Activated CD4-positive, alpha-beta memory T cell treated with anti-CD3 and anti-CD28 coated beads, Interleukin-2, amount 10 ng/mL, durations not matched to agents 7 days and 5 days (primary cell): ENCODE data around the gene PARP8. TPM values are rescaled to one million over a fixed set of nuclear protein-coding genes. Genes with fewer than 3 reads are reported as not detected.

Experiments
- CTCF ChIA-PET: fragments of 350-600 bp; sonication (Branson Sonifier 250); formaldehyde crosslinking; loops from one replicate; lab custom pipeline; 2021; ENCODE audit warnings: antibody characterized with exemption, inconsistent platforms; lab: Charles Lee
- POLR2A ChIA-PET: fragments of 350-600 bp; sonication (Branson Sonifier 250); formaldehyde crosslinking; loops from one replicate; lab custom pipeline; 2021; ENCODE audit warnings: antibody characterized with exemption; lab: Charles Lee
- DNase-seq: peaks from one replicate; pipeline ENCODE4 v3.0.0-alpha.2; 2020
- H3K27ac Mint-ChIP-seq: one replicate; pipeline ENCODE4 v1.8.0; 2021; ENCODE audit warnings: mild to moderate bottlenecking, mixed read lengths
- H3K27me3 Mint-ChIP-seq: one replicate; pipeline ENCODE4 v1.8.0; 2021; ENCODE audit warnings: mixed read lengths
- H3K36me3 Mint-ChIP-seq: one replicate; pipeline ENCODE4 v1.8.0; 2021; ENCODE audit warnings: low read depth, mixed read lengths
- H3K4me1 Mint-ChIP-seq: one replicate; pipeline ENCODE4 v1.8.0; 2021; ENCODE audit warnings: mixed read lengths
- H3K4me3 Mint-ChIP-seq: one replicate; pipeline ENCODE4 v1.8.0; 2021; ENCODE audit warnings: mild to moderate bottlenecking, mixed read lengths
- H3K9me3 Mint-ChIP-seq: one replicate; pipeline ENCODE4 v1.8.0; 2021; ENCODE audit warnings: mixed read lengths
- total RNA-seq, 2 experiments: library from RNA; stranded (reverse); gene quantifications; one replicate each; pipeline ENCODE4 v1.2.3, GENCODE V29; 2021

Gene PARP8
- total RNA-seq, 2 experiments from 2014 or later = 91.7 to 96.2 TPM

DNA sequence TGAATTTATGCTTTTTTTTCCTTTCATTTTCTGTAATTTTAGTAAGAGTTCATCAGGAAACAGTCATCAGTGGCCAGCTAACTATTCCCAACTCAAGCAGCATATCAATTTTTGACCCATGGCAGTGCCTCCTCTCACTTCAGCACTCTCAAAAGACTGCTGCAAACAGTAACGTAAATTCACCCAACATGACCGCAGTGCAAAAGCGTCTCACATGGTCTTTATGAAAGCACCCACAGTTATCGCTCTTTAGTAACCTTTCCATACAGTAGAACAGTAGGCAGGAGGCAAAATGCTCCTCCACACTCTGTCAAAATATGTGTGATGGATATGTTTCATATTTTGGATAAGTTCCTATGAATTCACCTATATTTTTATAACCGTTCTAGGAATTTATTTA is 48.6 kb downstream of the PARP8 start:
- H3K9me3 Mint-ChIP-seq = no peaks in the 10 kb centered on the region
- H3K4me1 Mint-ChIP-seq = peaks cover 51% of the 10 kb centered on the region
- no peak overlapping the region for H3K27ac Mint-ChIP-seq
- ChIA-PET CTCF (interaction anchor here (0.6 to 1.9 kb wide), 2 partner anchors 12 to 275 kb away, joined by 4 to 5 read pairs; partner anchors contain the start of gene EMB), POLR2A (interaction anchor here (0.6 kb wide), 1 partner anchor 47 kb away, joined by 3 read pairs; no protein-coding TSS in a partner anchor)
- no peak overlapping the region for H3K4me3 Mint-ChIP-seq
- no peaks in the 10 kb centered on the region for H3K27me3 Mint-ChIP-seq
- peaks cover 32% of the 10 kb centered on the region for H3K36me3 Mint-ChIP-seq
- no peak for DNase-seq

DNA sequence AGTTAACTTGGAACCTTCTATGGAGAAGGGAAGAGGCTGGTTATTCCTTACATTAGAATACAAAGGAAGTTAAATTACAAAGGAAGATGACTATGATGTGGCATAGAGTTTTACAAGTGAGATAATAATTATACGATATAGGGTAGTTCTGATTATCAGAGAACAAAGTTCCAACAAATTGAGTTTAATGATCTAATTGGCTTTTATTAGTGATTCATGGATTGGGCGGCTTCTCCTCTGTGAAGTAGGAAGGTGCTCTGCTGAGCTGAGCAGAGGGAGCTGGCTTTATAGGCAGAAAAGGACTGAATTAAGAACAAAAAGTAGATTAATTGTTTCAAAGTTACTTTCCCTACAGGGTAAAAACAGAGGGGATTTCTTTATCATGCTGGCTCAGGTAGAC is 49.7 kb downstream of the PARP8 start:
- POLR2A ChIA-PET = no interaction called here
- no peak overlapping the region for H3K27ac Mint-ChIP-seq

DNA sequence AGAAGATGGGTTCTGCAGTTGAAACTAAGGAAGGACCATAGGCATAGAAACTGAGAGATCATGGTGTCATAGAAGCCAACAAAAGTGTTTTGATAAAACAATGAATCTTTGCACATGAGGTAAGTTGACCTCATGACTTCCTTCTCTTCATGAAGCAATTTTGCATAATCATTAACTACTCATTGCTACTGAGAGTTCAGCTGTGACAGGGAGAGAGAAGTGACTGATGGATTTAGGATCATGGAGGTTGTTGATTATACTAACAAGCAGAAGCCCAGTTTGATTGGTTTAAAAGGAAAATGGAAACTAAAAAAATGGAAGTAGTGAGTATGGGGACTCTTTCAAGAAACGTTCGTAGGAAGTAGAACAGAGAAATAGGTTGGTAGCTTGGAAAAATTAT is 51.2 kb downstream of the PARP8 start:
- H3K36me3 Mint-ChIP-seq = peaks cover 38% of the 10 kb centered on the region
- no peak for DNase-seq
- H3K4me3 Mint-ChIP-seq = no peak overlapping the region
- H3K27ac Mint-ChIP-seq = no peak overlapping the region
- no peaks in the 10 kb centered on the region for H3K27me3 Mint-ChIP-seq
- no peaks in the 10 kb centered on the region for H3K9me3 Mint-ChIP-seq
- ChIA-PET POLR2A (interaction anchor here (0.6 kb wide), 1 partner anchor 9 kb away, joined by 3 read pairs; no protein-coding TSS in a partner anchor), CTCF (no interaction called here)
- H3K4me1 Mint-ChIP-seq = peaks cover 38% of the 10 kb centered on the region

More for the DNA sequence above, 49.7 kb downstream of the PARP8 start:
- Mint-ChIP-seq H3K4me1 (peaks cover 47% of the 10 kb centered on the region), H3K27me3 (no peaks in the 10 kb centered on the region), H3K36me3 (peaks cover 40% of the 10 kb centered on the region), H3K4me3 (no peak overlapping the region), H3K9me3 (no peaks in the 10 kb centered on the region)
- no peak for DNase-seq
- CTCF ChIA-PET = interaction anchor here (1.9 kb wide), 1 partner anchor 276 kb away, joined by 5 read pairs; the partner anchor contains the start of gene EMB

DNA sequence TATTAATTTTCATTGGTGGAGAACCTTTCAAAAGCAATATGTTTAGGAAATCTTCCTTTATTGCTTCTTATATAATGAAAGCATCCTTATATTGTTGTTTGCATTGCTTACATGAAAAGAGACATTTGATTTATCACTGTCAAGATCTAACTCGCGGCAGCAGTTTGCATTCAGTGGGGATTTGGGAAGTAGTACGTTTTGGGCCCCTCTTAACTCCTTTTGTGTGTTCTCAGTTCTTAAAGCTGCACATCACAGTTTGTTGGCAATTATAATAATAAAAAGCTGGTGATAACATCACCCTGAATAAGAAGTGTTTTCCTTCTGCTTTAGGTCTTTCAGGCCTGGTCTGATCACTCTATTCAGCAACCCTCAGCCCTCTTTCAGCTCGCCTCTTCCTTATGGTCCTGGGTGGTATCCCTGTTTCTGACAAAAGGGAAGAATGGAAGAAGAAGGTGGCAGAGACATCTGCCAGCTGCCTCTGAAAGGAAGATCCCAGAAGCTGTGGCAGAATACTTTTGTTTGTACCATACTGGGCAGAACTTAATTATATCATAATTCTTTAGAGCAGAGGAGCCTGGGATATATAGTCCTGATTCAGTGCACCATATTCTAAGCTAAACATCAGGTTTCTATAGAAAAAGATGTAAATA is 53.7 kb downstream of the PARP8 start:
- no peaks in the 10 kb centered on the region for H3K27me3 Mint-ChIP-seq
- POLR2A ChIA-PET = interaction anchor here (0.6 kb wide), 1 partner anchor 14 kb away, joined by 3 read pairs; no protein-coding TSS in a partner anchor
- no peaks in the 10 kb centered on the region for H3K9me3 Mint-ChIP-seq
- H3K27ac Mint-ChIP-seq = no peak overlapping the region
- peaks cover 28% of the 10 kb centered on the region for H3K4me1 Mint-ChIP-seq
- H3K36me3 Mint-ChIP-seq = peaks cover 30% of the 10 kb centered on the region
- no peak overlapping the region for H3K4me3 Mint-ChIP-seq
- CTCF ChIA-PET = interaction anchor here (1.0 kb wide), 1 partner anchor 294 kb away, joined by 3 read pairs; no protein-coding TSS in a partner anchor
- DNase-seq = no peak

DNA sequence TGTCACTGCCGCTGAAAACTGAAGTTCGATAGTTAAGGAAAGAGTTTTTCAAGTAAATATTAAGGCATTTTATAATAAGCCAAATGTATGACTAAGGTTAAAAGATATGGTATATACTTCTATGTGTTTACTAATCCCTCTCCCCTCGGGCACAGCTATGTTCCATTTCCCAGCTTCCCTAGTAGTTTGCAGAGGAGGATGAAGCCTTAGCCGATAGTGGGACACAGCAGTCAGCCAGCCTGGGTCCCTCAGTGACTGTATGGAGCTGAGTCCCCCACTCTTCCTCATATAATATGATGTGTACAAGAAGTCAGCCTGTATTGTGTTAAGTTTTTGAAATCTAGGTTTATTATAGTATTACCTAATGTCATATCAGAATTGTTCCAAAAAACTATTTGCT is 55.8 kb downstream of the PARP8 start:
- no peak for DNase-seq
- ChIA-PET CTCF (no interaction called here), POLR2A (no interaction called here)
- no peaks in the 10 kb centered on the region for H3K27me3 Mint-ChIP-seq
- H3K36me3 Mint-ChIP-seq = peaks cover 24% of the 10 kb centered on the region
- no peaks in the 10 kb centered on the region for H3K9me3 Mint-ChIP-seq
- no peak overlapping the region for H3K27ac Mint-ChIP-seq
- H3K4me3 Mint-ChIP-seq = no peak overlapping the region
- H3K4me1 Mint-ChIP-seq = peaks cover 35% of the 10 kb centered on the region

DNA sequence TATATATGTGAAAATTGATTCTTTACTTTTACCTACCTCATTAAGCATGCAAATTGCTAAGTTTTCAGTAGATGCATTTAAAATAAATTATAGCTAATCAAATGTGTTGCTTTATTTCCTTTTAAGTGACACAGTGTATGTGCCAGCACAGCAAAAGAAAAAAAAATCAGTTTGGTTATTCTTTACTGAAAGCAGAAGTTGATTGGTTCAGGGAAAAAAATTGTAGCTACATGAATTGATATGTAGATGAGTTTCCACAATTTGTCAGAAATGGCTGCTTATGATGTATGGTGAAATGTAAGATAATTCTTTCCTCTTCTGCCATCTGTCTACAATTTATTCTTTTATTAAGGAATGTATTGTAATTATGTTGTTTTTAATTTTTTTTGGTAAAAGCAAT is 57.8 kb downstream of the PARP8 start:
- Mint-ChIP-seq H3K27me3 (no peaks in the 10 kb centered on the region), H3K9me3 (no peaks in the 10 kb centered on the region), H3K4me3 (no peak overlapping the region), H3K36me3 (peaks cover 23% of the 10 kb centered on the region), H3K27ac (no peak overlapping the region), H3K4me1 (peaks cover 35% of the 10 kb centered on the region)
- DNase-seq = no peak
- ChIA-PET POLR2A (interaction anchor here (1.1 kb wide), 1 partner anchor 14 kb away, joined by 3 read pairs; no protein-coding TSS in a partner anchor), CTCF (interaction anchor here (0.5 to 0.9 kb wide), 2 partner anchors 27 to 284 kb away, joined by 3 to 4 read pairs; no protein-coding TSS in a partner anchor)

DNA sequence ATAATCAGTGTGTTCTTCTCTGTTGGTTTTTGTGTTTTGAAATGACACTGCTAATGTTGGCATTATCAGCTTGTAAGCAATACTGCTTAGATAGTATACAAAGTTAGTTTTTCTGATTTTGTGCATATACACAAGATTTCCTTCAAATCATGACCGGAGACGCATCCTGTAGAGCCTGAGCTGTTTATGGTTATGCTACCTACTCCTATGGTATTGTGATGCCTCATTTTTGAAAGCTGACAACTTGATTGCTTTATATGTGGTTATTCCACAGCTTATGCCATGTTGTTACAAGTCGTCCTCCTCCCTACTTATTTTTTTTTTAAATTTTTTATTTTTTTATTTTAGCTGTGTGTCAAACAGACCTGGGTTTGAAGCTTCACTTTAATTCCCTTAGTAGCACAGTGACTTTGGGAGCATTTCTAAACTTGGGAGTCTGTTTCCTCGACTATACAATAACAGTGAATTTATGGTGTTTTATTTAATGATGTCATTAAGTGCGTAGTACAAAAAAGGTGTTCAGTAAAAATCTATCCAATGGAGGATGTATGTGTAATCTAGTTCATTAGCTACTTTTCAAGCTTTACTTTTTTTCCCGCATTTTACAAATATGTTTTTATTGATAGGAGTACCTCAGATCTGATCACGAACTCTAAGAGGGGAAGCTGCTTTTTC is 59.5 kb downstream of the PARP8 start:
- DNase-seq = no peak
- Mint-ChIP-seq H3K36me3 (peaks cover 28% of the 10 kb centered on the region), H3K27me3 (no peaks in the 10 kb centered on the region), H3K27ac (no peak overlapping the region), H3K9me3 (no peaks in the 10 kb centered on the region), H3K4me1 (peaks cover 28% of the 10 kb centered on the region), H3K4me3 (no peak overlapping the region)
- ChIA-PET CTCF (interaction anchor here (1.1 kb wide), 1 partner anchor 17 kb away, joined by 3 read pairs; no protein-coding TSS in a partner anchor), POLR2A (interaction anchor here (0.7 to 1.2 kb wide), 2 partner anchors 8 to 285 kb away, joined by 3 to 4 read pairs; partner anchors contain the start of gene EMB)

DNA sequence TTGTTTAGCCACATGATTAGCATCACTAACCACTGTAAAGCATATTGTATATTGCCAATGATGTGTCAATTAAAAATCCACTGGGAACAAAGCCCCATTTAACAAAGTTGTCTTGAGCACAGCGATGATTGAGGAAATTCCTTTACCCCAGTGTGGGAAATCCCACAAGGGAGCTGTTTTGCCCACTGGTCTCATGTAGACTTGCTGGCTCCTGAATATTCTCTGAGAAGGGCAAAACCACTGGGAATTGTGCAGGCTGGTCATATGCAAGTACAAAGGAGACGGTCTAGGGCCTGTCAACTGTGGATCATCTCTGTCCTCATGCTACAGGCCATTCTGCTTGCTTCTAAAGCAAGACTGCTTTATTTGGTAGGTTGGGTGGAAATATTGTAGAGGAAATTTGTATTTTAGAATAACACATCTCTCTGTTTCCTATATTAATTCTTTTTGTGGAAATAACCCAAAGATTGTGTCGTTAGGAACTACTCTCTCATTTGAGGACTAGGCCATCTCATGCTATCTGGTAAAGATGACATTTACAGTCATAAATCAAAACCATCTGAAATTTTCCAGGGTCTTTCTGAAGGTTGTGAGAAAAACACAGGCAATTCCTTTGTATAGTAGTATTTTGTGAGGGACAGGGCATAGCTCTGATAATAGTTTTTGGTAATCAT is 60.2 kb downstream of the PARP8 start:
- Mint-ChIP-seq H3K4me1 (peaks cover 28% of the 10 kb centered on the region), H3K27ac (peak overlapping the region; percentile 8), H3K9me3 (no peaks in the 10 kb centered on the region), H3K36me3 (peaks cover 33% of the 10 kb centered on the region), H3K27me3 (no peaks in the 10 kb centered on the region), H3K4me3 (no peak overlapping the region)
- CTCF ChIA-PET = interaction anchor here (0.5 to 1.1 kb wide), 2 partner anchors 16 to 286 kb away, joined by 3 read pairs; no protein-coding TSS in a partner anchor
- POLR2A ChIA-PET = interaction anchor here (0.7 to 1.2 kb wide), 3 partner anchors 9 to 286 kb away, joined by 3 to 4 read pairs (median 3); partner anchors contain the start of gene EMB
- no peak for DNase-seq

DNA sequence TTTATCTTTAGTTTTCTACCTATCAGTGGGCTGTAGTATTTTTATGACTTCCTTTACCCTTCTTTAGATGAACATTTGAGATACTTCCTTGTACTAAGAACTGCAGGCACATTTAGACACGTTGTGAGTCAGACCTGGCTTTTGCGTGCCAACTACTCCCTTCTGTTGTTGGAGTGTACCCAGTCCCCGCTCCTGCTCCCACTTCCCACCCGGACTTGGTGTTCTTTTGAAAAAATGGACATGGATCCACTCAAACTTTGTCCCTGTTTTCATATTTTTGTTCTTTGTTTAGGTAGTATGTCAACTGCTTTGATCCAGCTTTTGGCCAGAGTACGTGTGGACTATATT is 60.7 kb downstream of the PARP8 start:
- Mint-ChIP-seq H3K36me3 (peaks cover 33% of the 10 kb centered on the region), H3K9me3 (no peaks in the 10 kb centered on the region), H3K4me1 (peaks cover 28% of the 10 kb centered on the region), H3K27ac (peak overlapping the region; percentile 59), H3K27me3 (no peaks in the 10 kb centered on the region), H3K4me3 (no peak overlapping the region)
- no peak for DNase-seq
- CTCF ChIA-PET = no interaction called here
- POLR2A ChIA-PET = interaction anchor here (1.1 kb wide), 1 partner anchor 18 kb away, joined by 3 read pairs; no protein-coding TSS in a partner anchor

DNA sequence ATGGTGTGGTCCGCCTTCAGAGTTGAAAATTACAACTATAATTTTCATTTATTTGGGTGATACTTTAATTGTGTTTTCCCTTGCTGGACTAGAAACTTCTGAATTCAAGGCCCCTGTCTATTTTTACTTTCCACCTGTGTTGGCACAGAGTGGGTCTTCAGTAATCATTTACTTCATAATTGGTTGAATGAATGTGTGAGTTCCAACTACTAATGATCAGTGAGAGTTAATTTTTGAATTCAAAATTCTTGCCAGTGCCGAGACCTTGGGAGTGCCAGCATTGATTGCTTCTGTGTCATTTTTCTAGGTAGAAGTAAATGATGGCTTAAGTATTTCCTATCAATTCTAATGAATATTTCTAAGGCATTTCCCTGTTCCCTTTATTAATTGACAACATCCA is 61.4 kb downstream of the PARP8 start:
- DNase-seq = no peak
- peaks cover 25% of the 10 kb centered on the region for H3K4me1 Mint-ChIP-seq
- H3K27ac Mint-ChIP-seq = no peak overlapping the region
- no peaks in the 10 kb centered on the region for H3K9me3 Mint-ChIP-seq
- peaks cover 33% of the 10 kb centered on the region for H3K36me3 Mint-ChIP-seq
- no peak overlapping the region for H3K4me3 Mint-ChIP-seq
- CTCF ChIA-PET = no interaction called here
- H3K27me3 Mint-ChIP-seq = no peaks in the 10 kb centered on the region
- POLR2A ChIA-PET = no interaction called here

DNA sequence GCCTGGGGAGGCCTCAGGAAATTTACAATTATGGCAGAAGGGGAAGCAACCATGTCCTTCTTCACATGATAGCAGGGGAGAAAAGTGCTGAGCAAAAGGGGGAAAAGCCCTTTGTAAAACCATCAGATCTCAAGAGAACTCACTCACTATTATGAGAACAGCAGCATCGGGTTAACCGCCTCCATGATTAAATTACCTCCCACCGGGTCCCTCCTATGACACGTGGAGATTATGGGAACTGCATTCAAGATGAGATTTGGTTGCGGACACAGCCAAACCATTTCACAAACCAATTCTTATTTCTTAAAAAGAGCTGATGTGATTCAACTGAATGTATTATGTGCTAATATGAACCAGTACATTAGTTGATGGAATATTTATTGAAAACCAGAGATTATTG is 63.9 kb downstream of the PARP8 start:
- peaks cover 34% of the 10 kb centered on the region for H3K36me3 Mint-ChIP-seq
- H3K9me3 Mint-ChIP-seq = no peaks in the 10 kb centered on the region
- H3K27ac Mint-ChIP-seq = no peak overlapping the region
- peaks cover 23% of the 10 kb centered on the region for H3K4me1 Mint-ChIP-seq
- no peak overlapping the region for H3K4me3 Mint-ChIP-seq
- ChIA-PET POLR2A (interaction anchor here (0.8 kb wide), 1 partner anchor 63 kb away, joined by 3 read pairs; no protein-coding TSS in a partner anchor), CTCF (interaction anchor here (0.8 to 1.0 kb wide), 2 partner anchors 11 to 217 kb away, joined by 3 read pairs; no protein-coding TSS in a partner anchor)
- H3K27me3 Mint-ChIP-seq = no peaks in the 10 kb centered on the region
- no peak for DNase-seq

DNA sequence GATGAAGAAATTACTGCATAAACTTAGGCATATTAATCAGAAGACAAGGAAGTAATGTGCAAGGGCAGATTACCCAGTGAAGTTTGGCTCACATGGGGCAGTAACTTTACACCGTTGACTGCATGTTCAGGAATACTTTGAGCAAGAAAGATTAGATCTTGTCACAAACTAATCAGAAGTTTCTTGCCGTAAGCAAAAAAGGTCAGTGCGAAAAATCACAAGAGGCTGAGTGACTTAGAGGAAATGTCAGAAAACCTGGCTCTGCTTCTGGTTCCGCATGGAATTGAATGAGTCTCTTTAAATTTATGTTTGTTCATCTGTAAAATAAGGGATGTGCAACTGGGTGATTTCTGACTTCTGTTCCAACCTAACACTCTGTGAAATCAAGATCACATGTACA is 64.4 kb downstream of the PARP8 start:
- H3K4me3 Mint-ChIP-seq = no peak overlapping the region
- POLR2A ChIA-PET = no interaction called here
- CTCF ChIA-PET = no interaction called here
- no peaks in the 10 kb centered on the region for H3K27me3 Mint-ChIP-seq
- peaks cover 34% of the 10 kb centered on the region for H3K36me3 Mint-ChIP-seq
- H3K4me1 Mint-ChIP-seq = peaks cover 20% of the 10 kb centered on the region
- no peak overlapping the region for H3K27ac Mint-ChIP-seq
- DNase-seq = no peak
- no peaks in the 10 kb centered on the region for H3K9me3 Mint-ChIP-seq
